OCI-LY7 (cell line): ENCODE results near the gene DRD4. TPM values are rescaled to one million over a fixed set of nuclear protein-coding genes. Genes with fewer than 3 reads are reported as not detected.

Experiments used
- BruUV-seq: library from RNA; stranded (reverse); fragments of 400-500 nt; replicated peaks from 2 replicates; lab custom pipeline; 2021; lab: Mats Ljungman, UMichigan
- CTCF ChIA-PET: fragments of 300-600 bp; sonication (Branson Sonifier 250); formaldehyde crosslinking; loops from one replicate; lab custom pipeline; 2022; ENCODE audit warnings: antibody characterized with exemption; ENCODE audit not compliant: unreplicated experiment; lab: Charles Lee
- POLR2A ChIA-PET: fragments of 300-600 bp; sonication (Branson Sonifier 250); formaldehyde crosslinking; loops from one replicate; lab custom pipeline; 2022; ENCODE audit warnings: antibody characterized with exemption; lab: Charles Lee
- DNase-seq: peaks from one replicate; pipeline ENCODE4 v3.0.0-alpha.2; 2015; ENCODE audit warnings: low spot score
- H2AFZ ChIP-seq: fragments of 200-600 bp; sonication (generic), shearing (Covaris generic); 2 replicates; pipeline ENCODE4 v1.6.1; 2014; ENCODE audit warnings: mild to moderate bottlenecking, antibody characterized with exemption, low read length, moderate library complexity
- H3K27ac ChIP-seq: fragments of 200-600 bp; sonication (generic); 2 replicates; pipeline ENCODE4 v1.5.1; 2014; ENCODE audit warnings: mixed run types, low read depth, mild to moderate bottlenecking, moderate library complexity, low read length, inconsistent platforms; ENCODE audit not compliant: poor library complexity, severe bottlenecking
- H3K36me3 ChIP-seq: fragments of 200-600 bp; sonication (generic); 2 replicates; pipeline ENCODE4 v1.6.1; 2014; ENCODE audit warnings: mild to moderate bottlenecking, antibody characterized with exemption, low read length, moderate library complexity, mixed read lengths; ENCODE audit not compliant: insufficient read depth
- H3K4me1 ChIP-seq: fragments of 200-600 bp; sonication (generic); 2 replicates; pipeline ENCODE4 v1.5.1; 2014; ENCODE audit warnings: mild to moderate bottlenecking, low read length; ENCODE audit not compliant: insufficient read depth, poor library complexity, severe bottlenecking
- H3K4me2 ChIP-seq: fragments of 200-600 bp; sonication (generic); 2 replicates; pipeline ENCODE4 v1.6.1; 2014; ENCODE audit warnings: mild to moderate bottlenecking, low read length
- H3K4me3 ChIP-seq: fragments of 200-600 bp; sonication (generic); 2 replicates; pipeline ENCODE4 v1.5.1; 2014; ENCODE audit warnings: mild to moderate bottlenecking, low read depth, low read length; ENCODE audit not compliant: poor library complexity, severe bottlenecking
- H3K79me2 ChIP-seq: fragments of 200-600 bp; sonication (generic); 2 replicates; pipeline ENCODE4 v1.6.1; 2016; ENCODE audit warnings: low read depth, mild to moderate bottlenecking, low read length, moderate library complexity, mixed read lengths; ENCODE audit not compliant: insufficient read depth
- H3K9me2 ChIP-seq: fragments of 200-600 bp; sonication (generic); 2 replicates; pipeline ENCODE4 v1.6.1; 2016; ENCODE audit warnings: mild to moderate bottlenecking, low read length, mixed read lengths; ENCODE audit not compliant: insufficient read depth
- H3K9me3 ChIP-seq: fragments of 200-600 bp; sonication (generic); 2 replicates; pipeline ENCODE4 v1.6.1; 2014; ENCODE audit warnings: mild to moderate bottlenecking, mixed run types, low read length, mixed read lengths
- H4K20me1 ChIP-seq: fragments of 200-600 bp; sonication (generic); 2 replicates; pipeline ENCODE4 v1.6.1; 2014; ENCODE audit warnings: mild to moderate bottlenecking, antibody characterized with exemption, low read length, moderate library complexity, mixed read lengths; ENCODE audit not compliant: insufficient read depth
- EZH2phosphoT487 ChIP-seq: fragments of 200-600 bp; sonication (generic); IDR thresholded peaks from 2 replicates; pipeline ENCODE4 v1.6.1; 2018; ENCODE audit warnings: low read depth, borderline replicate concordance, mild to moderate bottlenecking, mixed run types, antibody characterized with exemption, low read length, moderate library complexity, mixed read lengths
- intact Hi-C: fragments of 100-400 bp; cut with micrococcal nuclease; formaldehyde crosslinking; loops from one replicate; pipeline ENCODE4 v1.10.0; 2022; ENCODE audit not compliant: unreplicated experiment
- total RNA-seq, 2 experiments: library from RNA; depleted of rRNA in 1 of 2; stranded (reverse); fragments of >200 nt in 1 of 2; shearing (Covaris generic) in 1 of 2; gene quantifications; 2 replicates each; pipeline ENCODE4 v1.2.3, GENCODE V29; 2014 to 2022
- TF ChIP-seq, protein P1 (sequence below): fragments of 200-600 bp; sonication (generic); conservative IDR thresholded peaks from 2 replicates; pipeline ENCODE4 v1.5.1; 2014; ENCODE audit warnings: mild to moderate bottlenecking, antibody characterized with exemption, low read length, moderate library complexity, mixed read lengths

Gene DRD4
- total RNA-seq, 2 experiments from 2014 or later: 0.16 to 3.1 TPM

DNA sequence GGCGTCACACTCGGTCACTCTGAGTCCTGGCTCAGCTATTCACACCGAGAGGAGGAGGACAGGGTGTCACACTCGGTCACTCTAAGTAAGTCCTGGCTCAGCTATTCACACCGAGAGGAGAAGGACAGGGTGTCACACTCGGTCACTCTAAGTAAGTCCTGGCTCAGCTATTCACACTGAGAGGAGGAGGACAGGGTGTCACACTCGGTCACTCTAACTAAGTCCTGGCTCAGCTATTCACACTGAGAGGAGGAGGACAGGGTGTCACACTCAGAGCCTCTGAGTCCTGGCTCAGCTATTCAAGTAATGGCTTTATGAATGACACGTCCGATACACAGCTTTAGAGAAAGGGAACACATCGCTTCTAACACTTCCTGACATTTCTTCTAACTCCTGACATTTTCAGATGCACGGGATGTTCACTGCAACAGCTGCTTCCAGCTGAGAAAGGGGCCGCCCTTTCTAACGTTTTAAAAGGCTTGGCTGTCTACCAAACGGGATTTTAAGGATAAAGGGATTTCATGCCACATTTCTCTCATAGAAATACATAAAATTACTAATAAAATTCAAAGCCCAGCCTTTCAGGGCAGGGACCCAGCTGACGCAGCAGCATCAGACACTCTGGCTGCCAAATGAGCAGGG is 28.1 kb downstream of the DRD4 start:
- Histone ChIP-seq H2AFZ (no peak overlapping the region), H3K4me2 (no peak overlapping the region), H3K79me2 (no peaks in the 10 kb centered on the region), H3K9me3 (no peaks in the 10 kb centered on the region), H3K4me1 (peaks cover 4% of the 10 kb centered on the region), H3K36me3 (peaks cover 54% of the 10 kb centered on the region), H3K27ac (no peak overlapping the region), H3K4me3 (no peak overlapping the region), H3K9me2 (no peaks in the 10 kb centered on the region), H4K20me1 (no peaks in the 10 kb centered on the region)
- no peak for DNase-seq
- CTCF ChIA-PET: no interaction called here
- intact Hi-C loops: no loop called here
- no TSS peak for BruUV-seq
- POLR2A ChIA-PET: interaction anchor here (0.6 kb wide), 1 partner anchor 15 kb away, joined by 5 read pairs; no protein-coding TSS in a partner anchor
- TF ChIP-seq, protein P1, sequence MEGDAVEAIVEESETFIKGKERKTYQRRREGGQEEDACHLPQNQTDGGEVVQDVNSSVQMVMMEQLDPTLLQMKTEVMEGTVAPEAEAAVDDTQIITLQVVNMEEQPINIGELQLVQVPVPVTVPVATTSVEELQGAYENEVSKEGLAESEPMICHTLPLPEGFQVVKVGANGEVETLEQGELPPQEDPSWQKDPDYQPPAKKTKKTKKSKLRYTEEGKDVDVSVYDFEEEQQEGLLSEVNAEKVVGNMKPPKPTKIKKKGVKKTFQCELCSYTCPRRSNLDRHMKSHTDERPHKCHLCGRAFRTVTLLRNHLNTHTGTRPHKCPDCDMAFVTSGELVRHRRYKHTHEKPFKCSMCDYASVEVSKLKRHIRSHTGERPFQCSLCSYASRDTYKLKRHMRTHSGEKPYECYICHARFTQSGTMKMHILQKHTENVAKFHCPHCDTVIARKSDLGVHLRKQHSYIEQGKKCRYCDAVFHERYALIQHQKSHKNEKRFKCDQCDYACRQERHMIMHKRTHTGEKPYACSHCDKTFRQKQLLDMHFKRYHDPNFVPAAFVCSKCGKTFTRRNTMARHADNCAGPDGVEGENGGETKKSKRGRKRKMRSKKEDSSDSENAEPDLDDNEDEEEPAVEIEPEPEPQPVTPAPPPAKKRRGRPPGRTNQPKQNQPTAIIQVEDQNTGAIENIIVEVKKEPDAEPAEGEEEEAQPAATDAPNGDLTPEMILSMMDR: no peak
- TF ChIP-seq EZH2phosphoT487: no peak

DNA sequence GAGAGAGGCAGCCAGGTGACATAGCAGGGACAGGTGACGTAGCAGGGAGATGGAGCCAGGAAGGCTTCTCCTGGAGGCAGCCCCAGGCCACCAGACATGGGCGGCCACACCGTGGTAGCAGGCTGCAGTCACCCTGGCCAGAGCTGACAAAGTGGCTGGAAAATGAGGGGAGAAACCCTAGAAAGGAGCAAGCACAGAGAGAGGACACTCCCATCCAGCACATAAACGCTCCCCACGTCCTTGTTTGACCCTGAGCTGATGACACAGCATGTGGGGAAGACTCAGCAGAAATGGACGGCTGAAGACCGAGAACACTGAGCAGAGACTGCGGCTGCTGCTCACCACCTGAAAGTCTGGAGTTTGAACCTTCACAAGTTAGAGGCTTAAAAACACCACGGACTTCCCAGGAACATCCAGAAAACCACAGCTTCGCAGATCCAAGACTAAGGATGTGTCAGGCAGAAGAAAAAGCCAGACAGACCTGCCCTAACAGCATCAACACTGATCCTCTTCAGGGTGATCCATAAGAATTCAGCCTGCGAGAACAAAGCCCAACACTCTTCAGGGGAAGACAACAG is 28.7 kb downstream of the DRD4 start:
- POLR2A ChIA-PET: interaction anchor here (0.6 kb wide), 1 partner anchor 16 kb away, joined by 5 read pairs; no protein-coding TSS in a partner anchor
- Histone ChIP-seq H3K4me3 (no peak overlapping the region), H3K4me2 (no peak overlapping the region), H3K36me3 (peaks cover 50% of the 10 kb centered on the region), H3K4me1 (no peaks in the 10 kb centered on the region), H3K27ac (no peak overlapping the region), H3K79me2 (no peaks in the 10 kb centered on the region), H3K9me3 (no peaks in the 10 kb centered on the region), H2AFZ (no peak overlapping the region), H3K9me2 (no peaks in the 10 kb centered on the region), H4K20me1 (no peaks in the 10 kb centered on the region)
- intact Hi-C loops: no loop called here
- TF ChIP-seq, protein P1: no peak
- no peak for TF ChIP-seq EZH2phosphoT487
- no peak for DNase-seq
- BruUV-seq: no TSS peak
- CTCF ChIA-PET: no interaction called here

DNA sequence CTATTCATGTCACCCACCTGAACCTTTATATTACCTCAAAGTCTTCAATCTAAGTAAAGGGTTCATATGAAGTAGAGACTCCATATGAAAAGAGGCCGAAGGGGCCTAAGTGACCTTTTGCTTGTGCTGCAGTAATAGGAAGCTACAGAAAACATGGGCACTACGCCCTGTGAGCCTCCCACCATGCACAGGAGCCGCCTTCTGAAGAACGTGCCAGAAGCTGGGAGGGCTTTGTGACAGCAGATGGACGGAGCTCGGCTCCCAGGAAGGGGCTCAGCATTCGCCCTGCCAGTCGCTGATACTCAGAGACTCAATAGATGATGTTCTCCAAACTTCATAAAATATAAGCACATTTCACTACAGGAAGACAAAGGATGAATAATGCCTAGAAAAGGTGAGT is 36.8 kb downstream of the DRD4 start:
- BruUV-seq: no TSS peak

More for the DNA sequence above, 36.8 kb downstream of the DRD4 start:
- TF ChIP-seq, protein P1: no peak
- no peak for TF ChIP-seq EZH2phosphoT487
- Histone ChIP-seq H3K9me2 (no peaks in the 10 kb centered on the region), H3K79me2 (no peaks in the 10 kb centered on the region), H2AFZ (no peak overlapping the region), H3K4me1 (no peaks in the 10 kb centered on the region), H4K20me1 (no peaks in the 10 kb centered on the region), H3K27ac (no peak overlapping the region), H3K36me3 (peaks cover 57% of the 10 kb centered on the region), H3K9me3 (no peaks in the 10 kb centered on the region), H3K4me3 (no peak overlapping the region), H3K4me2 (no peak overlapping the region)
- no peak for DNase-seq
- POLR2A ChIA-PET: no interaction called here
- intact Hi-C loops: no loop called here
- CTCF ChIA-PET: no interaction called here
